Measurements from ENCODE around the gene ERG.

Gene ERG

GRCh38 chr21:38389896-38390295 is 108.4 kb downstream of the ERG start:
- no peak for DNase-seq (ENCODE audit: low spot score)

DNA sequence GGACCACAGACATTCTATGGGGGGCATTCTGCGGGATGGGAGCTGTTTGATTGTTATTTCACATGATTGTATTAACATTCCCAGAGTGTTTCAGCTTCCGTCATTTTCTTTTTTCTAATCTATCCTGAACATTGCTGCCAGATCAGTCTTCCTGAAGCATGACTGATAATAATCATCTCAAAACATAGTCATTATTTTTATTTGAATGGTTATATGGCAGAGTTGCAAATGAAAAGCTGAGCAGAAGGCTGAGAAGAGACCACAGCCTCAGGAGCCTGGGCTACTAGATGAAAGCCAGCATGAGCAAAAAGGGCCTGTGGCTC is 109.0 kb downstream of the ERG start:
- DNase-seq (ENCODE audit: low spot score), result no peak

GRCh38 chr21:38388647-38389353 is 109.5 kb downstream of the ERG start:
- no peak for DNase-seq (ENCODE audit: low spot score)

GRCh38 chr21:38388203-38388602 is 110.1 kb downstream of the ERG start:
- no peak for DNase-seq (ENCODE audit: low spot score)

DNA sequence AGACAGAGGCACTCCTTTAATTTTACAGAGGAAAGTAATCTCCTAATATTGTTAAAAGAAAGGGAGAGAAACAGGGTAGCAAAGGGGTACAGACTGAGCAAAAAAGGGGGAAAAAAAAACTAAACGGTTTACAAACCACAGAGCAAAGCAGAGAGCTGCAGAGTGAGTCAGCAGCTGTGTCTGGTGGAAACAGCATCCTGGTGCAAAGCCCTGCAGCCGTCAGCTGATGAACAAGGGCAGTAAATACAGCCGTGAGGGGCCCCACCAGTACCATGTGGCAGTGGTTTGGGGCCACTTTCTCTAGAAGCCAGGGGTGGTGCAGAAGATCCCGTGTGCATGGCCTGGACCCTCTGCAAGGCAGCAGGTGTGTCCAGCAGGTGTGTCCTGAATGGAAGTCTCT is 111.3 kb downstream of the ERG start:
- no peak for DNase-seq (ENCODE audit: low spot score)

- DNase-seq (ENCODE audit: low spot score), result no peak
Observed at GRCh38 chr21:38385427-38386175, 112.7 kb downstream of the ERG start.

DNA sequence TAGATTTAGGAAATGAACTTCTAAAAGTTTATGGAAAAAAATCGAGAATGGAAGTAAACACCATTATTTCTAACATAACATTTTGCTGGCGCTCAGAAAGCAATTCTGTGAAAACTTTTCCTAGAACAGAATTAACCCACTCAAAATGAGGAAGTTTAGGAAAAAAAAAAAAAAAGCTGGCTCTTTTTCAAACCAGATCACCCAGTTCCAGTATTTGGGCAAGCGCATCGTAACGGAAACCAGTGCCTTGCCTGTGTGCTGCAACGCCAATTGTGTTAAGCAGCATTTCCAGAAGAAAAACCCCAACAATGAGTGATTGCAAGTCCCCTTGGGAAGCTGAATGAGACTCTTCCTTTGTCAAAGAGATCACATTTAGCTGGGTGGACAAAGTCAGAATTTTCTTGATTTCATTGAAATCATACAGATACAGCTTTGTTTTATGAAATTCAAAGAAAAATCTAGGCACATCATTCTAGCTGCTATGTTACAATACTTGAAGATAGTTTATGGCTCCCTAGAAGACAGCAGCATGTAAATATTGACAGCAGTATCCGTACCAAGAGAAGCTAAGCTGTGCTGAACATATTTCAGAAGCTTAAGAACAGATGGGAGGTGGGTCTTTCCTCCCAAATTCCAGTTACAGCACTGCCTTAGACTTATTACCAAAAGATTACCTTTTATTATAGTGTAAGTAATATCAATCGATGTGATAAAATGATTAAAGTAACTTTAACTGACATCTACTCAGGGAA is 113.4 kb downstream of the ERG start:
- no peak for DNase-seq (ENCODE audit: low spot score)

DNA sequence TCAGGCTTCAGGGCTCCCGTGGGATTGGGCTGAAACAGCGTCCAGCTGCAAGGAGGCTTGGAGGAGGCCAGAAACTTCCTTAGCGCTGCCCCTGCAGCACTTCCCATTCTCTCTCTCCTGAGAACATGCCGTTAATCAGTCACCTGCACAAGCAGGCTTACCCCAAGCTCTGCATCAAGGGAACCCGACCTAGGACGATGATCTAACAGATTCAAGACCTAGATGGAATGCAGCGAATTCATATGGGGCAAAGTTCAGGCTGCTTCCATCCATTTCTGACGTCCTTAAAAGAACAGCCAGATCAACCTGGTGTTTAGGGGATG is 114.1 kb downstream of the ERG start:
- DNase-seq (ENCODE audit: low spot score), result no peak

GRCh38 chr21:38383411-38384237 is 114.7 kb downstream of the ERG start:
- DNase-seq (ENCODE audit: low spot score), result no peak

GRCh38 chr21:38380481-38381137 is 117.7 kb downstream of the ERG start:
- no peak for DNase-seq (ENCODE audit: low spot score)

GRCh38 chr21:38379147-38379546 is 119.1 kb downstream of the ERG start:
- no peak for DNase-seq (ENCODE audit: low spot score)

- DNase-seq (ENCODE audit: low spot score), result no peak
Observed at GRCh38 chr21:38377165-38378088, 120.8 kb downstream of the ERG start.

DNA sequence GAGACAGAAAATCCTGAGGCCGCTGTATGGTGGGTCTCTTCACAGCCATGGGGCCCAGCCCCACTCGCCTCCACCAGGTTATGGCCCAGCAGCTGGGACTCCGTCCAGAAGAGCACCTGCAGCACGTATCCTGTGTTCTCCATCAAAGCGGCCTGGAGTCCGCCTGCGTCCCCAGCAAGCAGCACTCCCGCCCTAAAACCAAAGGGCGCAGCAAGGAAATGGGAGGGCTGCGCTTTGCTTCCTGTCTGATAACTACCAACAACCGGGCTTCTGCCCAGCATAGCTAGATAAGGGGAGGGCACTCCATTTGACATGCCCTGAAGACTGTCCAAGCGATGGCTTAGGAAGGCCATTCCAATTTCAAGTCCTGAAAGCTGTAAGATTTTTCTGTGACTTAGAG is 121.6 kb downstream of the ERG start:
- DNase-seq (ENCODE audit: low spot score), result no peak

DNA sequence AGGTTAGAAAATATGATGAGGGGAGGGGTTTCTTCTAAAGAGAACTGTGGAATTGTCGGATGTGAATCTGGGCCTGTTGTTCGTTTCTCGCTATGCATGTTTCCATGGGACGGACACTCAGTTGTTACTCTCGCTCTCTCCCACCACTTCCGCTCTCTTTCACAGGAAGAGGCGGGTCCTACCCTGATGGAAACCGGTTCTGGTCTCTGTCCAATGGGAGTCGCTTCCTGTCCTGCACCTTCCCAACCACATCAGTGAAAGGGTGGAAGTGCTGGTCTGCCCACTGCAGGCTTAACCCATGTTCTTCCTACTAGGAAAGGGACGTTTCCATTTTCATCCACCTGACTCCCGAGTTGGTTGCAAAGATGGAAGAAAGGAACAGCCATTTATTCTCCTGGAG is 122.0 kb downstream of the ERG start:
- no peak for DNase-seq (ENCODE audit: low spot score)

- no peak for DNase-seq (ENCODE audit: low spot score)
Observed at GRCh38 chr21:38367646-38368045, 130.6 kb downstream of the ERG start.

GRCh38 chr21:38365521-38365920 is 132.8 kb downstream of the ERG start:
- no peak for DNase-seq (ENCODE audit: low spot score)

DNA sequence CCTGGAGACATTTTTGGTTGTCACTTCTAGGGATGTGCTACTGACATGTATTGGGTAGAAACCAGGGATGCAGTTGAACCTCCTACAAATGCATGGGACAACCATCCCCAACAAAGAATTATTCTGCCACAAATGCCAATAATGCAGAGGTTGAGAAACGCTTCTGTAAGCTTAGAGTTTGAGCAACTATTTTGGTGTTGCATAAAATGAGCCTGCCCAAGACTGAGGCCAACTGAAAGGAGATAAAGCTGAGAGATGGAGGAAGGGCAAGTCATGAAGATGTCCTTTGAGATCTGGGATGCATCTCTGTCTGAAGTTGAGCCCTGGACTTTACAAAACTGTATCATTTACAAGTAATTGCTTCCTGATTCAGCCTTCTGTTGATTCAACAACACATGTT is 134.6 kb downstream of the ERG start:
- DNase-seq (ENCODE audit: low spot score), result no peak

GRCh38 chr21:38361324-38361723 is 137.0 kb downstream of the ERG start:
- DNase-seq (ENCODE audit: low spot score), result no peak

- DNase-seq (ENCODE audit: low spot score), result no peak
Observed at GRCh38 chr21:38359835-38360234, 138.4 kb downstream of the ERG start.

GRCh38 chr21:38359090-38359489 is 139.2 kb downstream of the ERG start:
- DNase-seq (ENCODE audit: low spot score), result no peak

DNA sequence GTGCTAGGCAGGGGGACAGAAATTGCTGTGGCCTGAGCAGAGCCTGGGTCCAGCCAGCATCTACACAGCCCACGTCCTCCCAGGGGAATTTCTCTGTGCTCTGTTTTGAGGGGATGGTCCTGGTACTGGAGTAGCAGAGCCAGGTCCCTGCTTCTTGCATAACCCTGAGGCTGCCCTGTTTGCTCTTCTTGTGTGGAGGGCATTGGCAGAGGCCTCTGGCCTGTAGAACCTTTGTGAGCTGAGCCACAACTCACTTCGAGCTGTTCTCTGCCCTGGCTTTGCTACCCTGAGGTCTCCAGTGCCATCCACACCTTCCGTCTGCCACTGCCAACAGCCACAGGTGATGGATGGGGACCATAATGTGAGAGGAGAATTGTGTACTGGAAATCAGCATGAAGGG is 139.6 kb downstream of the ERG start:
- no peak for DNase-seq (ENCODE audit: low spot score)

Data from CD4-positive, alpha-beta T cell treated with Interleukin-15 for 4 hours (primary cell).